Right cardiac atrium (tissue), 5 donors: ENCODE measurements around the gene TRA2A. TPM values are rescaled to one million over a fixed set of nuclear protein-coding genes. Genes with fewer than 3 reads are reported as not detected.

Experiments used
- ATAC-seq, 2 donors: fragments of 200-7000 bp; cut with Tn5 transposase; one replicate each; pipeline versions ENCODE4 v1.8.0 to v1.9.1; 2020; ENCODE audit warnings: moderate library complexity in 2 of 2, mild to moderate bottlenecking in 1 of 2
- DNase-seq, 3 donors: peaks; one replicate each; pipeline ENCODE4 v3.0.0-alpha.2; 2020
- H3K27ac ChIP-seq: one replicate; pipeline ENCODE4 v1.5.1; 2013; ENCODE audit warnings: mild to moderate bottlenecking, low read length, control low read depth, moderate library complexity
- H3K27me3 ChIP-seq: one replicate; pipeline ENCODE4 v1.6.1; 2013; ENCODE audit not compliant: control insufficient read depth, insufficient read depth
- H3K4me1 ChIP-seq: one replicate; pipeline ENCODE4 v1.6.1; 2013; ENCODE audit warnings: low read length; ENCODE audit not compliant: control insufficient read depth, insufficient read depth
- H3K4me3 ChIP-seq: one replicate; pipeline ENCODE4 v1.5.1; 2013; ENCODE audit warnings: low read length, control low read depth
- H3K9me3 ChIP-seq: one replicate; pipeline ENCODE4 v1.6.1; 2013; ENCODE audit warnings: low read length; ENCODE audit not compliant: control insufficient read depth
- WGBS: extraction: QIAGEN DNeasy Blood & Tissue Kit; methylation state at CpG from one replicate; pipeline ENCODE4 v1.1.7; 2013; 5-methylcytosine and 5-hydroxymethylcytosine counted together
- intact Hi-C, 4 donors: fragments of 100-400 bp; cut with DNase I; formaldehyde crosslinking; loops; one replicate each; pipeline versions ENCODE4 v1.11.0 to v1.14.0; 2022 to 2023
- long read RNA-seq, 4 donors: library from polyadenylated mRNA; unstranded; transcript quantifications; one replicate each; pipeline ENCODE4 v2.0.0, GENCODE V29; 2020 to 2021
- polyA plus RNA-seq: library from polyadenylated mRNA; stranded (reverse); fragments of 200-250 nt; gene quantifications from one replicate; pipeline ENCODE4 v1.2.3, GENCODE V29; 2013
- total RNA-seq, 4 donors: library from RNA; stranded (reverse); fragmentation: NEBNext Ultra II Directional; extraction: Animal tissue kit (Norgen Biotek cat#: 25700); gene quantifications; one replicate each; pipeline ENCODE4 v1.2.1, GENCODE V29; 2021
- donor health status: healthy with polysubstance abuse.
- donor health status: DM: no; HTN: yes; CAD: no.
- donor health status: DM: no; HTN: no; CAD: no.
- donor health status: DM: no; HTN: yes; CAD: no; lungs with severe emphysema.
- donor health status: DM: yes; HTN: yes; CAD: no.

Gene TRA2A
- total RNA-seq (10 to 100 TPM; 31.9 to 52.1 (median 42.7) TPM), polyA plus RNA-seq (38.9 TPM)
- long read RNA-seq, donor 1, transcript TRA2A-201 (8 exons, 1,845 nt) = major isoform, 27 of 40 reads
- long read RNA-seq, donor 1, partial matches to known transcripts = 2 of 40 reads
- long read RNA-seq, donor 1, other reads (novel, unspliced or antisense) = 11 of 40 reads
- long read RNA-seq, donor 2, transcript TRA2A-201 (8 exons, 1,845 nt) = major isoform, 11 of 15 reads
- long read RNA-seq, donor 2, partial matches to known transcripts = 1 of 15 reads
- long read RNA-seq, donor 2, other reads (novel, unspliced or antisense) = 3 of 15 reads
- long read RNA-seq, donor 3, transcript TRA2A-201 (8 exons, 1,845 nt) = major isoform, 84 of 129 reads
- long read RNA-seq, donor 3, partial matches to known transcripts = 8 of 129 reads
- long read RNA-seq, donor 3, other reads (novel, unspliced or antisense) = 32 of 129 reads
- long read RNA-seq, donor 4, partial matches to known transcripts = 0 of 6 reads
- long read RNA-seq, donor 4, other reads (novel, unspliced or antisense) = 1 of 6 reads

- ATAC-seq = peak; percentile 98 to 99
- Histone ChIP-seq H3K4me1 (peaks cover 6% of the 10 kb centered on the region), H3K27ac (peak within 1 kb of the TSS; percentile 97), H3K27me3 (no peaks in the 10 kb centered on the region), H3K9me3 (no peaks in the 10 kb centered on the region), H3K4me3 (peak within 1 kb of the TSS; percentile 93)
- WGBS = 14% methylated on average over 50 of the region's 50 CpGs
- DNase-seq = peak; percentile 98 to 100 (median 99)
- intact Hi-C loops = no loop called here
Measured at GRCh38 chr7:23531794-23532489, at the start of gene TRA2A. TSS of gene TRA2A (minus strand) at chr7:23531981. CDS start at chr7:23531824, 157 bp downstream.

GRCh38 chr7:23570592-23571200, 38.9 kb upstream of the TRA2A start:
- Histone ChIP-seq H3K9me3 (no peaks in the 10 kb centered on the region), H3K4me3 (no peak overlapping the region), H3K27me3 (no peaks in the 10 kb centered on the region), H3K27ac (no peak overlapping the region), H3K4me1 (no peaks in the 10 kb centered on the region)
- DNase-seq (peak; percentile 74 to 87 (median 75)), ATAC-seq (peak; percentile 93 to 94)
- WGBS = 26% methylated on average over 5 of the region's 5 CpGs
- intact Hi-C loops = loop anchor here (2.0 to 5.0 kb wide), 2 partner anchors 142 kb away; partner anchors contain the start of gene STK31 (in 2 of the 4)

- ATAC-seq (no peak), DNase-seq (no peak)
- no peaks in the 10 kb centered on the region for H3K4me1 ChIP-seq
- H3K27ac ChIP-seq = no peak overlapping the region
- H3K4me3 ChIP-seq = no peak overlapping the region
- intact Hi-C loops = no loop called here
- no peaks in the 10 kb centered on the region for H3K9me3 ChIP-seq
- H3K27me3 ChIP-seq = no peaks in the 10 kb centered on the region
Measured at GRCh38 chr7:23558303-23558702, 26.5 kb upstream of the TRA2A start.

GRCh38 chr7:23547662-23548061, 15.9 kb upstream of the TRA2A start:
- no peaks in the 10 kb centered on the region for H3K27me3 ChIP-seq
- H3K4me1 ChIP-seq = no peaks in the 10 kb centered on the region
- intact Hi-C loops = loop anchor here in 3 of 4 donors (2.0 to 10.0 kb wide), 2 partner anchors 165 to 167 kb away; partner anchors contain the start of gene STK31 (in 1 of the 3)
- no peak overlapping the region for H3K4me3 ChIP-seq
- no peaks in the 10 kb centered on the region for H3K9me3 ChIP-seq
- DNase-seq (no peak), ATAC-seq (no peak)
- H3K27ac ChIP-seq = no peak overlapping the region
- WGBS = 87% methylated on average over 4 of the region's 4 CpGs

- peak; percentile 63 to 82 (median 75) for DNase-seq
Measured at GRCh38 chr7:23546897-23547572, 15.3 kb upstream of the TRA2A start.

GRCh38 chr7:23545493-23545892, 13.7 kb upstream of the TRA2A start:
- intact Hi-C loops = loop anchor here in 1 of 4 donors (10.0 kb wide), 1 partner anchor 169 kb away; the partner anchor contains the start of gene STK31
- DNase-seq (no peak), ATAC-seq (no peak)
- no peaks in the 10 kb centered on the region for H3K4me1 ChIP-seq
- H3K9me3 ChIP-seq = no peaks in the 10 kb centered on the region
- no peaks in the 10 kb centered on the region for H3K27me3 ChIP-seq
- no peak overlapping the region for H3K4me3 ChIP-seq
- WGBS = 59% methylated on average over 1 of the region's 1 CpG
- no peak overlapping the region for H3K27ac ChIP-seq

More at GRCh38 chr7:23546897-23547572, 15.3 kb upstream of the TRA2A start:
- Histone ChIP-seq H3K4me3 (no peak overlapping the region), H3K27me3 (no peaks in the 10 kb centered on the region), H3K27ac (no peak overlapping the region), H3K4me1 (no peaks in the 10 kb centered on the region), H3K9me3 (no peaks in the 10 kb centered on the region)
- peak; percentile 87 to 90 for ATAC-seq
- 38% methylated on average over 13 of the region's 13 CpGs for WGBS
- intact Hi-C loops = loop anchor here in 2 of 4 donors (2.0 to 10.0 kb wide), 2 partner anchors 166 to 168 kb away; partner anchors contain the start of gene STK31 (in 1 of the 2)

GRCh38 chr7:23544913-23545354, 13.2 kb upstream of the TRA2A start:
- WGBS = 22% methylated on average over 2 of the region's 2 CpGs
- DNase-seq (no peak), ATAC-seq (no peak)
- Histone ChIP-seq H3K27ac (no peak overlapping the region), H3K27me3 (no peaks in the 10 kb centered on the region), H3K4me3 (no peak overlapping the region), H3K9me3 (no peaks in the 10 kb centered on the region), H3K4me1 (no peaks in the 10 kb centered on the region)
- intact Hi-C loops = loop anchor here in 1 of 4 donors (10.0 kb wide), 1 partner anchor 170 kb away; the partner anchor contains the start of gene STK31

GRCh38 chr7:23542752-23543151, 11.0 kb upstream of the TRA2A start:
- H3K4me1 ChIP-seq = no peaks in the 10 kb centered on the region
- no peak overlapping the region for H3K27ac ChIP-seq
- intact Hi-C loops = loop anchor here in 1 of 4 donors (10.0 kb wide), 1 partner anchor 172 kb away; the partner anchor contains the start of gene STK31
- no peak overlapping the region for H3K4me3 ChIP-seq
- H3K27me3 ChIP-seq = no peaks in the 10 kb centered on the region
- WGBS = 99% methylated on average over 3 of the region's 3 CpGs
- ATAC-seq (no peak), DNase-seq (no peak)
- no peaks in the 10 kb centered on the region for H3K9me3 ChIP-seq

- ATAC-seq = no peak
- DNase-seq = no peak
- H3K9me3 ChIP-seq = no peaks in the 10 kb centered on the region
- H3K27ac ChIP-seq = no peak overlapping the region
- no peaks in the 10 kb centered on the region for H3K27me3 ChIP-seq
- H3K4me1 ChIP-seq = no peaks in the 10 kb centered on the region
- no peak overlapping the region for H3K4me3 ChIP-seq
- intact Hi-C loops = no loop called here
- 71% methylated on average over 4 of the region's 4 CpGs for WGBS
Measured at GRCh38 chr7:23539494-23539907, 7.7 kb upstream of the TRA2A start.

- ATAC-seq (no peak), DNase-seq (no peak)
- Histone ChIP-seq H3K27ac (no peak overlapping the region), H3K9me3 (no peaks in the 10 kb centered on the region), H3K27me3 (no peaks in the 10 kb centered on the region), H3K4me1 (no peaks in the 10 kb centered on the region), H3K4me3 (no peak overlapping the region)
- whole genome bisulfite sequencing = 90% methylated on average over 3 of the region's 3 CpGs
- intact Hi-C loops = no loop called here
Measured at GRCh38 chr7:23538301-23538700, 6.5 kb upstream of the TRA2A start.
